ENCODE results near the gene AKAP13. TPM values are rescaled to one million over a fixed set of nuclear protein-coding genes. Genes with fewer than 3 reads are reported as not detected.

The AKAP13 gene
- total RNA-seq, 1 donor from 2014 or later = 73.8 TPM

DNA sequence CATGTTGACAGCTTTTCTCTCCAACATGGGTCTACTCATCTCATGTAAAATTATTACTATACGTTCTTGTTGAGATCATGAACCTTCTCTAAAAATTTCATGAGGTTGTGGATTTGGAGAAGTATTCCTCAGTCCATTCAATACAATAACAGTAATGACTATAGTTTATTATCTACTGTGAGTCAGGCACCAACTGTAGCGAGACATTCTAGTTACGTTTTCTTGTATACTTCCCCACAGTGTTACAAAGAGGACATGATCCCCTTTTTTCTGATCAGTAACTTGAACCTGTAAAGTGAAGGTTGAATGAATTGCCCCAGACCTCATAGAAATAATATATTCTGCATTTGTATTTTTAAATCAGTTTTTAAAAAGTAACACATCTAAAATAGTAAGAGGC, 76.4 kb downstream of the AKAP13 start:
- H3K9me3 Mint-ChIP-seq = peaks cover 45% of the 10 kb centered on the region
- Histone ChIP-seq H3F3A (ENCODE audit: low read depth) (peaks cover 5% of the 10 kb centered on the region), H3K36me3 (no peaks in the 10 kb centered on the region), H4K20me1 (ENCODE audit: low read depth) (peaks cover 23% of the 10 kb centered on the region), H2AFZ (replicated peaks) (no peak overlapping the region), H3K9ac (no peak overlapping the region), H3K4me1 (peaks cover 28% of the 10 kb centered on the region), H3K4me2 (no peak overlapping the region), H3K9me3 (ENCODE audit: low read depth) (no peaks in the 10 kb centered on the region), H3K27ac (no peak overlapping the region), H3K79me2 (ENCODE audit: low read depth) (peaks cover 98% of the 10 kb centered on the region), H3K4me3 (no peak overlapping the region), H3K27me3 (no peaks in the 10 kb centered on the region)
- H3K36me3 Mint-ChIP-seq = peaks cover 31% of the 10 kb centered on the region
- no peak overlapping the region for H3K4me3 Mint-ChIP-seq
- DNase-seq (ENCODE audit: low spot score) = no peak
- H3K27me3 Mint-ChIP-seq (ENCODE audit: insufficient read depth, low read depth) = no peaks in the 10 kb centered on the region
- H3K4me1 Mint-ChIP-seq = peaks cover 39% of the 10 kb centered on the region
- TF ChIP-seq, protein P1, sequence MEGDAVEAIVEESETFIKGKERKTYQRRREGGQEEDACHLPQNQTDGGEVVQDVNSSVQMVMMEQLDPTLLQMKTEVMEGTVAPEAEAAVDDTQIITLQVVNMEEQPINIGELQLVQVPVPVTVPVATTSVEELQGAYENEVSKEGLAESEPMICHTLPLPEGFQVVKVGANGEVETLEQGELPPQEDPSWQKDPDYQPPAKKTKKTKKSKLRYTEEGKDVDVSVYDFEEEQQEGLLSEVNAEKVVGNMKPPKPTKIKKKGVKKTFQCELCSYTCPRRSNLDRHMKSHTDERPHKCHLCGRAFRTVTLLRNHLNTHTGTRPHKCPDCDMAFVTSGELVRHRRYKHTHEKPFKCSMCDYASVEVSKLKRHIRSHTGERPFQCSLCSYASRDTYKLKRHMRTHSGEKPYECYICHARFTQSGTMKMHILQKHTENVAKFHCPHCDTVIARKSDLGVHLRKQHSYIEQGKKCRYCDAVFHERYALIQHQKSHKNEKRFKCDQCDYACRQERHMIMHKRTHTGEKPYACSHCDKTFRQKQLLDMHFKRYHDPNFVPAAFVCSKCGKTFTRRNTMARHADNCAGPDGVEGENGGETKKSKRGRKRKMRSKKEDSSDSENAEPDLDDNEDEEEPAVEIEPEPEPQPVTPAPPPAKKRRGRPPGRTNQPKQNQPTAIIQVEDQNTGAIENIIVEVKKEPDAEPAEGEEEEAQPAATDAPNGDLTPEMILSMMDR (IDR thresholded peaks at IDR 0.05) = no peak
- no peak for TF ChIP-seq EZH2phosphoT487 (IDR thresholded peaks at IDR 0.05)
- no peak for TF ChIP-seq EZH2 (IDR thresholded peaks at IDR 0.05)
- H3K27ac Mint-ChIP-seq = no peak overlapping the region

DNA sequence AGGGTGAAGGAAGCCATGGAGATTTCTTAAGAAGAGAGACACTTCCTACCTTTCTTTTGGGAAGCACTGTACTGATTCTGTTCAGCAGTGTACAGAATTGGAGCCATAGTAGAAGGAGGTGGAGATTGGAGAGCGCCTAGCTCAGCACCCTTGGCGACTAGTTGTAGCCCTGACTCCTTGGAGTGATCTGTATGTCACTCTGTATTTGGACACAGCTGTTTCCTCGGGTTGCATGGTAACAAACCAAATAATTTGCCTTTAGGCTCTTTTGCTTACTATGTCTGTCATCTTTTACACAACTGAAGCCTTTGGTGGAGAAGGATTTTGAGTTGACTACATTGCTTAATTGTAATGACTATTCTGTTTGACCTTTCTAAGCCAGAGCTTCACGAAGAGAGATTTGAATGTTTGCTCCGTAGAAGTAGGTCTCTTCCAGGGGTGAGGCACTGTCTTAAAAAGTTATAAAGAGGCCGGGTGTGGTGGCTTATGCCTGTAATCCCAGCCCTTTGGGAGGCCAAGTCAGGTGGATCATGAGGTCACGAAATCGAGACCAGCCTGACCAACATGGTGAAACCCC, 77.1 kb downstream of the AKAP13 start:
- Mint-ChIP-seq H3K4me3 (no peak overlapping the region), H3K9me3 (peaks cover 39% of the 10 kb centered on the region)
- peaks cover 98% of the 10 kb centered on the region for H3K79me2 ChIP-seq (ENCODE audit: low read depth)

DNA sequence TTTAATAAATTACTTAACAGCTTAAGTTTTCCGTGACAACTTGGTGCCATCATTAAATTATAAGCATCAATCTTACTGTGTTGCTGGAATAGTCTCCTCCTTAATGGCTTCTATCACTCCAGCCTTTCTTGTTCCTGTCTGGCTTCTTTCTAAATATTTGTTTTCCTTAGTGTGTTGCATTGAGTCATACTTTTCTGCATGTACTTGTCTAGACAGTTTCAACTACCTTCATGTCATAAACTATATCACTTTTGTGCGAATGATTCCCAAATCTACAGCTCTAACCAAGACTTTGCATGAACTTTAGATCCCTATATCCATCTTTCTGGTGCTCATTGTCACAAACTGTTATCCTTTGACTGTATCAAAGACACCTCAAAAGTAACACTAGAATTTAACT, 78.4 kb downstream of the AKAP13 start:
- Mint-ChIP-seq H3K4me3 (no peak overlapping the region), H3K27me3 (ENCODE audit: insufficient read depth, low read depth) (no peaks in the 10 kb centered on the region), H3K9me3 (peaks cover 30% of the 10 kb centered on the region), H3K4me1 (peaks cover 55% of the 10 kb centered on the region), H3K36me3 (peaks cover 25% of the 10 kb centered on the region), H3K27ac (no peak overlapping the region)
- Histone ChIP-seq H3K4me1 (peaks cover 36% of the 10 kb centered on the region), H3F3A (ENCODE audit: low read depth) (peaks cover 22% of the 10 kb centered on the region), H3K27me3 (no peaks in the 10 kb centered on the region), H3K4me3 (no peak overlapping the region), H3K9ac (no peak overlapping the region), H3K4me2 (no peak overlapping the region), H2AFZ (replicated peaks) (no peak overlapping the region), H3K9me3 (ENCODE audit: low read depth) (no peaks in the 10 kb centered on the region), H3K79me2 (ENCODE audit: low read depth) (peaks cover 88% of the 10 kb centered on the region), H3K36me3 (peaks cover 3% of the 10 kb centered on the region), H3K27ac (no peak overlapping the region), H4K20me1 (ENCODE audit: low read depth) (peaks cover 31% of the 10 kb centered on the region)
- no peak for DNase-seq (ENCODE audit: low spot score)
- no peak for TF ChIP-seq EZH2 (IDR thresholded peaks at IDR 0.05)
- TF ChIP-seq EZH2phosphoT487 (IDR thresholded peaks at IDR 0.05) = no peak
- TF ChIP-seq, protein P1 (IDR thresholded peaks at IDR 0.05) = no peak

More for the DNA sequence above, 77.1 kb downstream of the AKAP13 start:
- no peak for DNase-seq (ENCODE audit: low spot score)
- peaks cover 45% of the 10 kb centered on the region for H3K4me1 Mint-ChIP-seq
- Histone ChIP-seq H3K9ac (no peak overlapping the region), H3K4me2 (no peak overlapping the region), H4K20me1 (ENCODE audit: low read depth) (peaks cover 23% of the 10 kb centered on the region), H3K4me1 (peaks cover 28% of the 10 kb centered on the region), H2AFZ (replicated peaks) (no peak overlapping the region), H3K27ac (no peak overlapping the region), H3K36me3 (peaks cover 3% of the 10 kb centered on the region), H3K4me3 (no peak overlapping the region), H3K27me3 (no peaks in the 10 kb centered on the region), H3K9me3 (ENCODE audit: low read depth) (no peaks in the 10 kb centered on the region), H3F3A (ENCODE audit: low read depth) (peaks cover 12% of the 10 kb centered on the region)
- H3K27me3 Mint-ChIP-seq (ENCODE audit: insufficient read depth, low read depth) = no peaks in the 10 kb centered on the region
- TF ChIP-seq EZH2phosphoT487 (IDR thresholded peaks at IDR 0.05) (no peak), EZH2 (IDR thresholded peaks at IDR 0.05) (no peak)
- TF ChIP-seq, protein P1 (IDR thresholded peaks at IDR 0.05) = no peak
- H3K27ac Mint-ChIP-seq = no peak overlapping the region
- H3K36me3 Mint-ChIP-seq = peaks cover 25% of the 10 kb centered on the region

Measured in neural progenitor cell (in vitro differentiated cells).